AG09319 (cell line): ENCODE data around the gene ZGPAT.

ENCODE experiments used
- DNase-seq: peaks from one replicate; pipeline ENCODE4 v3.0.0-alpha.2; 2010; ENCODE audit warnings: low read depth; ENCODE audit errors: extremely low read depth
- CTCF ChIP-seq: IDR thresholded peaks from 2 replicates; pipeline ENCODE4 v1.5.1; 2011; ENCODE audit warnings: low read depth, mild to moderate bottlenecking, inconsistent platforms, low read length, moderate library complexity

ZGPAT gene

GRCh38 chr20:63687419-63688178 is 20.2 kb upstream of the ZGPAT start:
- TF ChIP-seq CTCF, result no peak

GRCh38 chr20:63688228-63689045 is 19.4 kb upstream of the ZGPAT start:
- no peak for DNase-seq
- no peak for TF ChIP-seq CTCF

More at GRCh38 chr20:63687419-63688178, 20.2 kb upstream of the ZGPAT start:
- DNase-seq, result no peak

- TF ChIP-seq CTCF, result no peak
- DNase-seq, result no peak
Measured at GRCh38 chr20:63689046-63690002, 18.5 kb upstream of the ZGPAT start.

- TF ChIP-seq CTCF, result no peak
Measured at GRCh38 chr20:63690003-63690897, 17.6 kb upstream of the ZGPAT start.

GRCh38 chr20:63690898-63691710 is 16.7 kb upstream of the ZGPAT start:
- no peak for DNase-seq
- TF ChIP-seq CTCF, result no peak

More at GRCh38 chr20:63690003-63690897, 17.6 kb upstream of the ZGPAT start:
- no peak for DNase-seq
